Measurements from ENCODE around the gene PGM1. TPM values are rescaled to one million over a fixed set of nuclear protein-coding genes. Genes with fewer than 3 reads are reported as not detected.

PGM1 gene
- total RNA-seq (ENCODE audit: low replicate concordance), result 56.6 and 60.1 TPM in 2 replicates

GRCh38 chr1:63593303-63593885 is at the start of gene PGM1:
Gene PGM1, plus strand, starts transcription at chr1:63593411. Its CDS starts 78 bp downstream, at chr1:63593489.

Other genes with a start within 250 kb of the PGM1 start
- 4.3 and 8.7 TPM in 2 replicates for gene ALG6, start 225.8 kb upstream of the PGM1 start, total RNA-seq (ENCODE audit: low replicate concordance)
- gene ITGB3BP, start 70.2 kb upstream of the PGM1 start, total RNA-seq (ENCODE audit: low replicate concordance), result 8.3 and 17.6 TPM in 2 replicates
- gene EFCAB7, start 69.9 kb upstream of the PGM1 start, total RNA-seq (ENCODE audit: low replicate concordance), result 4.3 and 8.3 TPM in 2 replicates
- 7.4 and 15.1 TPM in 2 replicates for gene ROR1, start 180.6 kb downstream of the PGM1 start, total RNA-seq (ENCODE audit: low replicate concordance)